SK-N-SH (cell line): ENCODE results near the gene MRPL49.

Source experiments
- CHD2 ChIP-seq: fragments of 150-350 bp; IDR thresholded peaks from 2 replicates; pipeline ENCODE4 v1.6.1; 2018; ENCODE audit warnings: low read length; ENCODE audit not compliant: partially characterized antibody
- CTCF ChIP-seq: fragments of 200-600 bp; sonication (generic); IDR thresholded peaks from 2 replicates; pipeline ENCODE4 v1.6.1; 2017; ENCODE audit warnings: antibody characterized with exemption, mild to moderate bottlenecking, moderate library complexity
- EP300 ChIP-seq, 2 experiments: IDR thresholded peaks; 2 replicates each; pipeline versions ENCODE4 v1.4.0 to v1.6.1; 2012; ENCODE audit warnings: borderline replicate concordance in 1 of 2, low read depth in 1 of 2, low read length in 1 of 2
- EZH2phosphoT487 ChIP-seq: fragments of 200-600 bp; sonication (generic); IDR thresholded peaks from 2 replicates; pipeline ENCODE4 v1.6.1; 2017; ENCODE audit warnings: low read depth, mixed run types, mild to moderate bottlenecking, antibody characterized with exemption, moderate library complexity, borderline replicate concordance
- FOSL2 ChIP-seq: IDR thresholded peaks from 2 replicates; pipeline ENCODE4 v1.4.0; 2012; ENCODE audit warnings: low read depth, mild to moderate bottlenecking, moderate library complexity, borderline replicate concordance
- GATA2 ChIP-seq: sonication (generic); formaldehyde crosslinking; IDR thresholded peaks from 2 replicates; pipeline ENCODE4 v1.5.0; 2020; ENCODE audit warnings: mild to moderate bottlenecking, missing genetic modification reagents
- MXI1 ChIP-seq: IDR thresholded peaks from 2 replicates; pipeline ENCODE4 v1.6.1; 2012; ENCODE audit warnings: mild to moderate bottlenecking, low read depth, low read length, improper control_type of control experiment
- NRF1 ChIP-seq: IDR thresholded peaks from 2 replicates; pipeline ENCODE4 v1.6.1; 2012; ENCODE audit warnings: low read depth, mild to moderate bottlenecking, low read length
- PBX3 ChIP-seq: IDR thresholded peaks from 2 replicates; pipeline ENCODE4; 2012
- POLR2AphosphoS5 ChIP-seq: IDR thresholded peaks from 2 replicates; pipeline ENCODE4 v1.6.1; 2012; ENCODE audit warnings: low read depth, low read length
- RAD21 ChIP-seq: IDR thresholded peaks from 2 replicates; pipeline ENCODE4 v1.6.1; 2012; ENCODE audit warnings: mild to moderate bottlenecking, low read length
- RXRA ChIP-seq: IDR thresholded peaks from 2 replicates; pipeline ENCODE4 v1.4.0; 2012; ENCODE audit warnings: low read depth, mild to moderate bottlenecking, borderline replicate concordance
- TAF1 ChIP-seq: IDR thresholded peaks from 2 replicates; pipeline ENCODE4 v1.6.1; 2012; ENCODE audit warnings: low read depth, mild to moderate bottlenecking, low read length, moderate library complexity, borderline replicate concordance
- YY1 ChIP-seq: IDR thresholded peaks from 2 replicates; pipeline ENCODE4 v1.4.0; 2012; ENCODE audit warnings: low read depth, mild to moderate bottlenecking

GRCh38 chr11:65083834-65084597 lies 38.1 kb upstream of the MRPL49 start, which contains the start of the genes CDCA5 and ZFPL1:
- TF ChIP-seq EZH2phosphoT487 = no peak
- TF ChIP-seq POLR2AphosphoS5 = peak; percentile 71
- no peak for TF ChIP-seq NRF1
- no peak for TF ChIP-seq FOSL2
- TF ChIP-seq CTCF = no peak
- peak; percentile 76 for TF ChIP-seq YY1
- TF ChIP-seq CHD2 = peak; percentile 66
- 0 out of 4 replicates have a peak, but pooled peaks of 1 of the 2 experiments have one; percentile 6 for TF ChIP-seq EP300 (IDR thresholded peaks at IDR 0.05; ENCODE audit: borderline replicate concordance in 1 of 2, low read depth in 1 of 2, low read length in 1 of 2)
- no peak for TF ChIP-seq RAD21
- TF ChIP-seq GATA2 = no peak
- TF ChIP-seq MXI1 = peak; percentile 91
- peak; percentile 74 for TF ChIP-seq TAF1
- no peak for TF ChIP-seq RXRA
- peak; percentile 28 for TF ChIP-seq PBX3
